Lower lobe of right lung (tissue), 2 donors: ENCODE data around the gene PLPPR1. TPM values are rescaled to one million over a fixed set of nuclear protein-coding genes. Genes with fewer than 3 reads are reported as not detected.

ENCODE experiments used
- ATAC-seq, 2 donors: fragments of 200-7000 bp; cut with Tn5 transposase; one replicate each; pipeline ENCODE4 v1.9.1; 2020 to 2022; ENCODE audit warnings: mild to moderate bottlenecking in 2 of 2, moderate library complexity in 2 of 2
- DNase-seq: peaks from one replicate; pipeline ENCODE4 v3.0.0-alpha.2; 2020
- H3K27ac ChIP-seq: fragments of 200-600 bp; one replicate; pipeline ENCODE4 v1.8.0; 2022
- H3K27me3 ChIP-seq: fragments of 200-600 bp; one replicate; pipeline ENCODE4 v1.8.0; 2022; ENCODE audit warnings: low read depth
- H3K36me3 ChIP-seq: fragments of 200-600 bp; one replicate; pipeline ENCODE4 v1.8.0; 2022; ENCODE audit warnings: mild to moderate bottlenecking
- H3K4me1 ChIP-seq: fragments of 200-600 bp; one replicate; pipeline ENCODE4 v1.8.0; 2022
- H3K4me3 ChIP-seq: fragments of 200-600 bp; one replicate; pipeline ENCODE4 v1.8.0; 2022; ENCODE audit warnings: mild to moderate bottlenecking
- H3K9me3 ChIP-seq: fragments of 200-600 bp; one replicate; pipeline ENCODE4 v1.8.0; 2022
- intact Hi-C: fragments of 100-400 bp; cut with DNase I; formaldehyde crosslinking; loops from one replicate; pipeline ENCODE4 v1.11.0; 2022
- long read RNA-seq: library from polyadenylated mRNA; unstranded; transcript quantifications from one replicate; pipeline ENCODE4 v2.0.0, GENCODE V29; 2021
- total RNA-seq: library from RNA; stranded (reverse); fragmentation: NEBNext Ultra II Directional; extraction: Animal tissue kit (Norgen Biotek cat#: 25700); gene quantifications from one replicate; pipeline ENCODE4 v1.2.1, GENCODE V29; 2021
- TF ChIP-seq, protein P1 (sequence below): fragments of 200-600 bp; IDR thresholded peaks from one replicate; pipeline ENCODE4 v1.8.0; 2022; ENCODE audit warnings: antibody characterized with exemption, mild to moderate bottlenecking
- donor health status: DM: no; HTN: yes; CAD: no; lungs with severe emphysema.

The PLPPR1 gene
- total RNA-seq: 5.4 TPM
- long read RNA-seq, partial matches to known transcripts: 0 of 8 reads
- long read RNA-seq, other reads (novel, unspliced or antisense): 1 of 8 reads

DNA sequence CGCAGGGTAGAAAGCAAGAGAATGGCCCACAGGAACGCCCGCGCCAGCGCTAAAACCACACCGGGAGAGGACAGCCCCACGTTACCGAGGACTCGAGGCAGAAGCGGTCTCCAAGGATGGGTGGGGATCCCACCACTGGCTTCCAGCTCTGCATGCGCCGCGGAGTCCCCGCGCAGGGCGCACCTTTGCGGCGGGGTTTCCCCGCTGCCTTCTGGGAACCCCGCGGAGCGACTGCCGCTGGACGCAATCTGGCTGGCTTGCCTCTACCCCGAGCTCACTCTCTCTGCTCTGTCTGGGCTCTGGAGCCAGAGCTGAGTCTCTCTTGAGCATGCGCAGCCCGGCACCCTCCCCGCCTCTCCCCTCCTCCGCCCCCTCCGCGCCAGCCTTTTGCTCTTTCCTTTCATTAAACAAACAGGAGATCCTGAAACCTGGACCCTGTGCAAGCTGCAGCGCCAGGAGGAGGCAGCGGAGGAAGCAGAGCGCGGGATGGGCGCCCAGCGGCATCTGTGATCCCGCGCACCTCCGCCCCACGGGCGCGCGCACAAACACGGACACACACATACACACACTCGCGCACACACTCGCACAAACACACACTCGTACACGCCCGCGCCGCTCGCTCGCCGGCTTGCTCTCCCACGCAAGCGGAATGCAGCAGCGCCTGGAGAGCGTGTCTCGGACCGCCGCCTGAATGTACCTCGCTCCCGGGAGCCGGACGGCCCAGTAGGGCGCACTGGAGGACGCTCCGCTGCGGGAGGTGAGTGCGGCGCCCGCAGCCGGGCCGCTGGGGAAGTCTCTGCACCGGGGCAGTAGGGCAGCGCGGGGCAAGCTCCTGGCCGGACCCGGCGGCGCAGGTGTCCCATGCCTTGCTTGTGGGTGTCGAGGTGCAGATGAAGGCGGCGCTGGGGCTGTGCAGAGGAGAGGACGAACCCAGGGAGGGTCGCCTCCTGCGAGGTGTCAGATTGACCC is at the start of gene PLPPR1:
TSS of gene PLPPR1 (plus strand) at position 382 of the 969 bp plus-strand sequence.
- no peaks in the 10 kb centered on the region for H3K4me1 ChIP-seq
- intact Hi-C loops: no loop called here
- peak; percentile 94 to 95 for ATAC-seq
- H3K4me3 ChIP-seq: peak within 1 kb of the TSS; percentile 52
- H3K36me3 ChIP-seq: no peaks in the 10 kb centered on the region
- DNase-seq: peak; percentile 77
- H3K27me3 ChIP-seq: peaks cover 30% of the 10 kb centered on the region
- no peaks in the 10 kb centered on the region for H3K9me3 ChIP-seq
- TF ChIP-seq, protein P1, sequence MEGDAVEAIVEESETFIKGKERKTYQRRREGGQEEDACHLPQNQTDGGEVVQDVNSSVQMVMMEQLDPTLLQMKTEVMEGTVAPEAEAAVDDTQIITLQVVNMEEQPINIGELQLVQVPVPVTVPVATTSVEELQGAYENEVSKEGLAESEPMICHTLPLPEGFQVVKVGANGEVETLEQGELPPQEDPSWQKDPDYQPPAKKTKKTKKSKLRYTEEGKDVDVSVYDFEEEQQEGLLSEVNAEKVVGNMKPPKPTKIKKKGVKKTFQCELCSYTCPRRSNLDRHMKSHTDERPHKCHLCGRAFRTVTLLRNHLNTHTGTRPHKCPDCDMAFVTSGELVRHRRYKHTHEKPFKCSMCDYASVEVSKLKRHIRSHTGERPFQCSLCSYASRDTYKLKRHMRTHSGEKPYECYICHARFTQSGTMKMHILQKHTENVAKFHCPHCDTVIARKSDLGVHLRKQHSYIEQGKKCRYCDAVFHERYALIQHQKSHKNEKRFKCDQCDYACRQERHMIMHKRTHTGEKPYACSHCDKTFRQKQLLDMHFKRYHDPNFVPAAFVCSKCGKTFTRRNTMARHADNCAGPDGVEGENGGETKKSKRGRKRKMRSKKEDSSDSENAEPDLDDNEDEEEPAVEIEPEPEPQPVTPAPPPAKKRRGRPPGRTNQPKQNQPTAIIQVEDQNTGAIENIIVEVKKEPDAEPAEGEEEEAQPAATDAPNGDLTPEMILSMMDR: no peak
- no peak within 1 kb of the TSS for H3K27ac ChIP-seq

DNA sequence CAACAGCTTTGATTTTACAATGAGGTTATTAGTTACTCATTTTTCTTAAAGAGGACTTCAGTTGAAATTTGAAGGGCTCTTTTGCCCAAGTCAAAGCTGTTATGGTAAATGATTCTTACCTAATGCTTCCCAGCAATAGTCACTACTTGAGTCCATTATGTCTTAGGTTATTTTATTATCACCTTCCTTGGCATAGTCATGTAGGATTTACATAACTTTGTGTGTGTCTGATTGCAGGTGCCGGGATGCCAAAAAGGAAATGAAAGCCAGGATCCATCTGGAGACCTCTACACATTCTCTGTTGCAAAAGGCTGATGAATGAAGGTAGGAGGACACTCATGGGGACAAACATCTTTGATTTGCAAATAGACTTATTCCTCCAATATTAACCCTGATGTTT is 38.8 kb upstream of the PLPPR1 start:
- Histone ChIP-seq H3K27ac (no peak overlapping the region), H3K4me3 (no peak overlapping the region), H3K36me3 (no peaks in the 10 kb centered on the region), H3K9me3 (no peaks in the 10 kb centered on the region), H3K27me3 (no peaks in the 10 kb centered on the region), H3K4me1 (no peaks in the 10 kb centered on the region)
- peak; percentile 71 to 81 for ATAC-seq
- TF ChIP-seq, protein P1: no peak
- no peak for DNase-seq
- intact Hi-C loops: no loop called here

GRCh38 chr9:100990605-100991381 is 37.7 kb upstream of the PLPPR1 start:
- H3K4me3 ChIP-seq: no peak overlapping the region
- no peak for DNase-seq
- no peaks in the 10 kb centered on the region for H3K9me3 ChIP-seq
- H3K36me3 ChIP-seq: no peaks in the 10 kb centered on the region
- H3K4me1 ChIP-seq: no peaks in the 10 kb centered on the region
- TF ChIP-seq, protein P1: no peak
- H3K27ac ChIP-seq: no peak overlapping the region
- no peaks in the 10 kb centered on the region for H3K27me3 ChIP-seq
- intact Hi-C loops: no loop called here
- no peak for ATAC-seq

DNA sequence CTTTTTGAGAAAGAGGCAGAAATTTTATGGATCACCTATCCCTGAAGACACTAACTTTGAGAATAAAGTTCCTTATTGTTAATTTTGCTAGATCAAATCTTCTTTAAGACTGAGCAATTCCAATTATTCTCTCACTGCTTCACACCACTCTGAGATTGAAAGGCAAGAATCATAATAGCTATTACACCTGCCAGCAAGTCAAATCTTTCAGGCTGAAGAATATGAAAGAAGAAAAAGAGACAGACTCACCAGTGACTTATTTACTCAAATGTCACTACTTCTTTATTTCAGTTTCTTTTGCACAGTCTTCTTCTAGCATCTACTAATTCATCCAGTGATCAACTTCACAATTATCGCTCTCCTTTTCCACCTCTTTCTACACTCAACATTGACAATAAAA is 35.9 kb upstream of the PLPPR1 start:
- DNase-seq: no peak
- Histone ChIP-seq H3K27me3 (no peaks in the 10 kb centered on the region), H3K4me3 (no peak overlapping the region), H3K4me1 (no peaks in the 10 kb centered on the region), H3K27ac (no peak overlapping the region), H3K36me3 (no peaks in the 10 kb centered on the region), H3K9me3 (no peaks in the 10 kb centered on the region)
- ATAC-seq: no peak
- intact Hi-C loops: no loop called here
- TF ChIP-seq, protein P1: no peak

DNA sequence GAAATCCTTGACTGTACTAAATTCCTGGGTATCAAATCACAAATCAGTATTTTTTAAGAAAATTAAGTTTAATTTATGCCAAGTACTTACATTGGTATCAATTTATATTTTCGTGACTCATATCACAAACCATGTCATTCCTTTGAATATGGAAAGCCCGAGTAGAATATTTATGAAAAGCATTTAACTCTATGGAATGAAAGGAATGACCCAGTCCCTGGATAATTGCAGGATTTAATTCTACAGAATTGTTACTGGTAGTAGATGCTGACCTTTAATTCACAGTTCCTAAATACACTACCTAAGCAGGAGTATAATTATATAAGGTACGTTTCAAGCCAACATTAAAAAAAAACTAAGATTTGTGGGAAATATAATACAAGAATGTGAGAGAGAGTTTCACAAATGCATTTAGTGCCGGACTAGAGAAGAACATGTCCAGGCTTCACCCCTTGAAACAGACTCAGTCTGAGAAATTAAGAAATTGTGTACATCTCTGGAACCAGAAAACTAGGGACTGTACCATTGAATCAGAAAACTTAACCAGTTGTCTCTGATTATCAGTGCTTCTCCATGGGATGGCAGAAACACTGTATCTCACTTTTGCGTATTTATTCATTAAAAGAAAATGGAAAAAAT is 28.5 kb upstream of the PLPPR1 start:
- Histone ChIP-seq H3K27ac (no peak overlapping the region), H3K9me3 (no peaks in the 10 kb centered on the region), H3K4me1 (no peaks in the 10 kb centered on the region), H3K4me3 (no peak overlapping the region), H3K36me3 (no peaks in the 10 kb centered on the region), H3K27me3 (no peaks in the 10 kb centered on the region)
- ATAC-seq (no peak), DNase-seq (no peak)
- intact Hi-C loops: no loop called here
- TF ChIP-seq, protein P1: no peak
